C4-2B (cell line): Measurements from ENCODE around the gene KAZN.

ENCODE experiments used
- CTCF ChIP-seq: fragments of 450-650 bp; conservative IDR thresholded peaks from 2 replicates; pipeline ENCODE4 v1.5.1; 2017; ENCODE audit warnings: mild to moderate bottlenecking
- ZFX ChIP-seq: fragments of 450-650 bp; IDR thresholded peaks from 2 replicates; pipeline ENCODE4 v1.6.1; 2017

DNA sequence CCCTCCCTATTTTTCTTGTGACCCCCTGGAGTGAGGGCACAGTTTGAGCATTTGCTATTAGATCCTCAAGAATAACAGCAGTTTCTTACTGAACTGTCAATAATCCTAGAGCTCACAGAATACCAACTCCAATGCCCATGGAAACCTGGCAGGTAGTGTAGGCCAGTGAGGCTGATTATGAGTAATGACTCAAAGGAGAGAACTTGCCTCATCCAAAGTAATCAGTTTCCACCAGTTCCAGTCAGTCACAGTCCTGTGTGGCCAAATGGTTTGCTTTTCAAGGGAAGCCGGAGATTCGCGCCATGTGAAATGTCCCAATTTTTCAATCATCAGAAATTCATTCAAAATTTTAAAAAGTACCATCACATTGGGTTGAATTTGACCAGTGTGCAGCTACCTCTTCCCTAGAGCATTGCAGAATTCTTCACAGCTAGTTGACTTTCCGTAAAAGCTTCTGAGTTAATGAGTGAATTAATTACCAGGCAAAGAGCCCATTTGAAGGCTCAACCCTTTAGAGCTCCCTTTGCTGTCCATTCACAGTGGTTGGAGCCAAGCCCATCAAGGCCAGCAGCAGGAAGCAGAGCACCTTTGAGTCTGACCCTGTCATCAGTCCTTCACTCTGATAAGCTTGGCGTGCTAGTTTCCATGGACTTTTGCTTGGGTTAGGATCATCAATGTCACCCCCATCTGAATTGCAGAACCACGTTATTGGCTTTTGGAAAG is 170.3 kb downstream of the KAZN start:
- TF ChIP-seq CTCF, result no peak
- TF ChIP-seq ZFX, result no peak
